PC-9 (cell line): ENCODE results near the gene HENMT1. TPM values are rescaled to one million over a fixed set of nuclear protein-coding genes. Genes with fewer than 3 reads are reported as not detected.
"Not testable (repeated sequence)": the region's sequence is repeated elsewhere in the genome, so short reads cannot be mapped to it uniquely, and the experiment has no call there.

ENCODE experiments used
- BruUV-seq: library from RNA; stranded (reverse); fragments of 400-500 nt; replicated peaks from 2 replicates; lab custom pipeline; 2021; lab: Mats Ljungman, UMichigan
- CTCF ChIA-PET: fragments of 300-600 bp; sonication (Branson Sonifier 250); formaldehyde crosslinking; loops from one replicate; lab custom pipeline; 2022; ENCODE audit warnings: antibody characterized with exemption; lab: Charles Lee
- POLR2A ChIA-PET: fragments of 300-600 bp; sonication (Branson Sonifier 250); formaldehyde crosslinking; loops from one replicate; lab custom pipeline; 2022; ENCODE audit warnings: antibody characterized with exemption; ENCODE audit not compliant: unreplicated experiment; lab: Charles Lee
- DNase-seq, 2 experiments: peaks; one replicate each; pipeline versions ENCODE4 v3.0.0 to v3.0.0-alpha.2; 2015 to 2022; ENCODE audit warnings: mixed read lengths in 1 of 2
- H2AFZ ChIP-seq: fragments of 200-600 bp; sonication (generic); 2 replicates; pipeline ENCODE4 v1.8.1; 2017; ENCODE audit warnings: antibody characterized with exemption
- H3F3A ChIP-seq: fragments of 200-600 bp; sonication (generic); 2 replicates; pipeline ENCODE4 v1.8.1; 2017; ENCODE audit warnings: antibody characterized with exemption, mild to moderate bottlenecking, low read depth; ENCODE audit not compliant: insufficient read depth
- H3K27ac ChIP-seq: fragments of 200-600 bp; sonication (generic); 2 replicates; pipeline ENCODE4 v1.6.1; 2016; ENCODE audit warnings: mixed run types
- H3K27me3 ChIP-seq: fragments of 200-600 bp; sonication (generic); 2 replicates; pipeline ENCODE4 v1.6.1; 2016; ENCODE audit warnings: low read depth, mixed run types; ENCODE audit not compliant: insufficient read depth
- H3K36me3 ChIP-seq: fragments of 200-600 bp; sonication (generic); 2 replicates; pipeline ENCODE4 v1.6.1; 2016; ENCODE audit warnings: low read depth, mixed run types
- H3K4me1 ChIP-seq: fragments of 200-600 bp; sonication (generic); replicated peaks from 2 replicates; pipeline ENCODE4 v1.6.1; 2016; ENCODE audit warnings: mixed run types; ENCODE audit not compliant: insufficient read depth
- H3K4me2 ChIP-seq: fragments of 200-600 bp; sonication (generic); 2 replicates; pipeline ENCODE4 v1.6.1; 2017; ENCODE audit warnings: mixed run types
- H3K4me3 ChIP-seq: fragments of 200-600 bp; sonication (generic); 2 replicates; pipeline ENCODE4 v1.6.1; 2016; ENCODE audit warnings: mixed run types
- H3K79me2 ChIP-seq: fragments of 200-600 bp; sonication (generic); 2 replicates; pipeline ENCODE4 v1.6.1; 2017; ENCODE audit warnings: low read depth, mixed run types
- H3K9me2 ChIP-seq: fragments of 200-600 bp; sonication (generic); 2 replicates; pipeline ENCODE4 v1.8.1; 2017; ENCODE audit warnings: mild to moderate bottlenecking; ENCODE audit not compliant: insufficient read depth
- H3K9me3 ChIP-seq: fragments of 200-600 bp; sonication (generic); 2 replicates; pipeline ENCODE4 v1.8.1; 2016; ENCODE audit warnings: low read depth; ENCODE audit not compliant: insufficient read depth
- H4K20me1 ChIP-seq: fragments of 200-600 bp; sonication (generic); 2 replicates; pipeline ENCODE4 v1.8.1; 2017; ENCODE audit not compliant: insufficient read depth
- CTCF ChIP-seq: fragments of 200-600 bp; sonication (generic); conservative IDR thresholded peaks from 2 replicates; pipeline ENCODE4 v1.6.1; 2017; ENCODE audit warnings: mixed run types, antibody characterized with exemption, mild to moderate bottlenecking, moderate library complexity
- EZH2 ChIP-seq: fragments of 200-600 bp; sonication (generic); IDR thresholded peaks from 2 replicates; pipeline ENCODE4 v1.8.0; 2017; ENCODE audit warnings: antibody characterized with exemption, low read depth
- intact Hi-C: fragments of 100-400 bp; cut with micrococcal nuclease; formaldehyde crosslinking; loops from one replicate; pipeline ENCODE4 v1.10.0; 2022; ENCODE audit not compliant: unreplicated experiment
- total RNA-seq: library from RNA; stranded (reverse); gene quantifications from 2 replicates; pipeline ENCODE4 v1.2.3, GENCODE V29; 2021

HENMT1 gene
- total RNA-seq, 1 experiment from 2014 or later: 17.9 TPM

GRCh38 chr1:108670131-108670773, 9.4 kb upstream of the HENMT1 start:
- intact Hi-C loops: no loop called here
- Histone ChIP-seq H3K9me3 (no peaks in the 10 kb centered on the region), H3K79me2 (no peaks in the 10 kb centered on the region), H3K27me3 (no peaks in the 10 kb centered on the region), H3K4me3 (no peak overlapping the region), H2AFZ (no peak overlapping the region), H3K36me3 (no peaks in the 10 kb centered on the region), H3K27ac (no peak overlapping the region), H3F3A (no peaks in the 10 kb centered on the region), H4K20me1 (no peaks in the 10 kb centered on the region), H3K9me2 (no peaks in the 10 kb centered on the region), H3K4me1 (peaks cover 9% of the 10 kb centered on the region), H3K4me2 (no peak overlapping the region)
- no peak for DNase-seq
- no TSS peak for BruUV-seq
- POLR2A ChIA-PET: no interaction called here
- CTCF ChIA-PET: no interaction called here
- no peak for TF ChIP-seq EZH2
- TF ChIP-seq CTCF: no peak

DNA sequence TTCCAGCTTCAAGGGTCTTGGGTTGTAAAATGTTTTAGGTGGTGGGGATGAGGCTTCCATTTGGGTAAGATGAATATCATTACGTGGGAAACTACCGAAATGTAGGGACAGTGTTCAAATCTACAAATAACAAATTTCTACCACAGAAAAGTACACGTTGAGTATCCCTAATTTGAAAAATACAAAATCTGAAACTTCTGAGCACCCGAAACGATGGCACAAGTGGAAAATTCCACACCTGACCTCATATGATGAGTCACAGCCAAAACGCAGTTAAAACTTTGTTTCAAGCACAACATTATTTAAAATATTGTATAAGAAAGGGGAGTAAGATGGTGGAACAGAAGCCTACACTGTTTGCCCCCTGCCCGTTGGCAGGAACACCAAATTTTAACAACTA, 8.8 kb upstream of the HENMT1 start:
- no TSS peak for BruUV-seq

GRCh38 chr1:108668777-108669176, 7.9 kb upstream of the HENMT1 start:
- intact Hi-C loops: no loop called here
- Histone ChIP-seq H3K9me2 (no peaks in the 10 kb centered on the region), H3K4me3 (no peak overlapping the region), H3K27me3 (no peaks in the 10 kb centered on the region), H3K79me2 (no peaks in the 10 kb centered on the region), H3K36me3 (no peaks in the 10 kb centered on the region), H3K27ac (no peak overlapping the region), H4K20me1 (no peaks in the 10 kb centered on the region), H3K9me3 (no peaks in the 10 kb centered on the region), H3K4me2 (no peak overlapping the region), H3F3A (no peaks in the 10 kb centered on the region), H3K4me1 (peaks cover 9% of the 10 kb centered on the region), H2AFZ (no peak overlapping the region)
- ChIA-PET CTCF (interaction anchor here (0.6 kb wide), 1 partner anchor 41 kb away, joined by 9 read pairs; no protein-coding TSS in a partner anchor), POLR2A (no interaction called here)
- DNase-seq: no peak
- TF ChIP-seq EZH2 (no peak), CTCF (no peak)
- no TSS peak for BruUV-seq

More for the DNA sequence above, 8.8 kb upstream of the HENMT1 start:
- no peak overlapping the region for H3K4me3 ChIP-seq
- no peaks in the 10 kb centered on the region for H3K79me2 ChIP-seq
- intact Hi-C loops: no loop called here
- DNase-seq: no peak
- no peaks in the 10 kb centered on the region for H3F3A ChIP-seq
- no peak overlapping the region for H3K27ac ChIP-seq
- ChIA-PET CTCF (no interaction called here), POLR2A (no interaction called here)
- H3K4me1 ChIP-seq: peaks cover 9% of the 10 kb centered on the region
- no peak overlapping the region for H2AFZ ChIP-seq
- H3K36me3 ChIP-seq: no peaks in the 10 kb centered on the region
- H3K9me3 ChIP-seq: no peaks in the 10 kb centered on the region
- H4K20me1 ChIP-seq: no peaks in the 10 kb centered on the region
- no peak overlapping the region for H3K4me2 ChIP-seq
- H3K9me2 ChIP-seq: no peaks in the 10 kb centered on the region
- no peaks in the 10 kb centered on the region for H3K27me3 ChIP-seq
- TF ChIP-seq CTCF (no peak), EZH2 (no peak)

DNA sequence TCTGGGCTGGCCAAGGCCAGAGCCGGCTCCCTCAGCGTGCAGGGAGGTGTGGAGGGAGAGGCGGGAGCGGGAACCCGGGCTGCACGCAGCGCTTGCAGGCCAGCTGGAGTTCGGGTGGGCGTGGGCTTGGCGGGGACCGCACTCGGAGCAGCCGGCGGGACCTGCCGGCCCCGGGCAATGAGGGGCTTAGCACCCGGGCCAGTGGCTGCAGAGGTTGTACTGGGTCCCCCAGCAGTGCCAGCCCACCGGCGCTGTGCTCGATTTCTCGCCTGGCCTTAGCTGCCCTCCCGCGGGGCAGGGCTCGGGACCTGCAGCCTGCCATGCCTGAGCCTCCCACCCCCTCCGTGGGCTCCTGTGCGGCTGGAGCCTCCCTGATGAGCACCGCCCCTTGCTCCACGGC, 6.5 kb upstream of the HENMT1 start:
- H4K20me1 ChIP-seq, H3K4me3 ChIP-seq, H3K27me3 ChIP-seq, H3K79me2 ChIP-seq, POLR2A ChIA-PET, H3K27ac ChIP-seq, BruUV-seq, H3F3A ChIP-seq, H2AFZ ChIP-seq, H3K9me2 ChIP-seq, CTCF ChIA-PET, H3K4me2 ChIP-seq, intact Hi-C loops, H3K36me3 ChIP-seq, H3K9me3 ChIP-seq, DNase-seq: not testable (repeated sequence)
- peaks cover 13% of the 10 kb centered on the region for H3K4me1 ChIP-seq
